Psoas muscle (tissue), 8 donors: ENCODE measurements around the gene FGF3. TPM values are rescaled to one million over a fixed set of nuclear protein-coding genes. Genes with fewer than 3 reads are reported as not detected.

Experiments
- ATAC-seq, 4 donors: fragments of 200-7000 bp; cut with Tn5 transposase; one replicate each; pipeline ENCODE4 v1.9.1; 2020; ENCODE audit warnings: moderate library complexity in 3 of 4, mild to moderate bottlenecking in 2 of 4
- DNase-seq, 2 donors: peaks; one replicate each; pipeline ENCODE4 v3.0.0-alpha.2; 2020
- H3K27ac ChIP-seq: fragments of 200-600 bp; one replicate; pipeline ENCODE4 v1.8.0; 2022
- H3K27me3 ChIP-seq, 3 donors: fragments of 200-600 bp in 1 of 3; one replicate each; pipeline versions ENCODE4 v1.6.1 to v1.8.0; 2013 to 2022; ENCODE audit warnings: low read length in 2 of 3, mild to moderate bottlenecking in 2 of 3, moderate library complexity in 1 of 3; ENCODE audit not compliant: insufficient read depth in 3 of 3
- H3K36me3 ChIP-seq, 2 donors: fragments of 200-600 bp in 1 of 2; one replicate each; pipeline versions ENCODE4 v1.6.1 to v1.8.0; 2013 to 2022; ENCODE audit warnings: low read depth in 1 of 2, mild to moderate bottlenecking in 1 of 2, moderate library complexity in 1 of 2; ENCODE audit not compliant: insufficient read depth in 1 of 2
- H3K4me1 ChIP-seq: fragments of 200-600 bp; one replicate; pipeline ENCODE4 v1.8.0; 2022
- H3K4me3 ChIP-seq: fragments of 200-600 bp; one replicate; pipeline ENCODE4 v1.8.0; 2022; ENCODE audit warnings: mild to moderate bottlenecking
- H3K9me3 ChIP-seq: fragments of 200-600 bp; one replicate; pipeline ENCODE4 v1.8.0; 2022
- WGBS, 3 donors: extraction: QIAGEN DNeasy Blood & Tissue Kit; methylation state at CpG; one replicate each; pipeline versions ENCODE4 v1.1.6 to v1.1.7; 2013; 5-methylcytosine and 5-hydroxymethylcytosine counted together
- intact Hi-C, 2 donors: fragments of 100-400 bp; cut with DNase I; formaldehyde crosslinking; loops; one replicate each; pipeline versions ENCODE4 v1.11.0 to v1.14.2; 2022
- polyA plus RNA-seq, 3 donors: library from polyadenylated mRNA; stranded (reverse); fragments of 200-250 nt; gene quantifications; one replicate each; pipeline ENCODE4 v1.2.3, GENCODE V29; 2013
- total RNA-seq, 4 donors: library from RNA; stranded (reverse); fragmentation: NEBNext Ultra II Directional in 2 of 4; extraction: Animal tissue kit (Norgen Biotek cat#: 25700) in 2 of 4; gene quantifications; one replicate each; pipeline versions ENCODE4 v1.2.1 to v1.2.4, GENCODE V29; 2021 to 2023
- TF ChIP-seq, protein P1 (sequence below): fragments of 200-600 bp; IDR thresholded peaks from one replicate; pipeline ENCODE4 v1.8.0; 2022; ENCODE audit warnings: antibody characterized with exemption
- donor health status: healthy with polysubstance abuse.
- donor health status: DM: no; HTN: no; CAD: no; lungs with moderate emphysema.
- donor health status: Bipolar disorder and iron deficiency.
- donor health status: healthy.
- donor health status: DM: yes; HTN: yes; CAD: no.
- donor health status: DM: no; HTN: no; CAD: no.
- donor health status: DM: no; HTN: no; CAD: no.
- donor health status: DM: yes; HTN: yes; CAD: no.

FGF3 gene
- total and polyA plus RNA-seq, 7 donors, result not detected

DNA sequence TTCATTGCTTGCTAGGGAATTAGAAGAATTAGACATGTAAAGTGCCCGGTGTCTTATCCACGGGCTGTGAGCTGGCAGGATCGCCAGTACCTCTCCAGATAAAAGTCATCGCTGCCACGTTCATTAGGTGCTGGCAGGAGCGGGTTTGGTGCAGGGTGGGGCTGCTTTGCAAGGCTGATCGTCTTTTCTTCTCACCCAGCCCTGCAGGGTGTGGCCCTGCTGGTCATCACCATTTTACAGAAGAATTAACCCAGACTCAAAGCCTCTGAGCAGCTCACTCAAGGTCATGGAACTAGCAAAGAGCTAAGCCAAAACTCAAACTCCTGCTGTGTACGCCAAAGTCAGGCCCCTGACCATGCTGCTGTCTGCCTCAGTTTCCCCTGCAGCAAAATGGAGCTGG is 38.0 kb downstream of the FGF3 start:
- ATAC-seq, result no peak

DNA sequence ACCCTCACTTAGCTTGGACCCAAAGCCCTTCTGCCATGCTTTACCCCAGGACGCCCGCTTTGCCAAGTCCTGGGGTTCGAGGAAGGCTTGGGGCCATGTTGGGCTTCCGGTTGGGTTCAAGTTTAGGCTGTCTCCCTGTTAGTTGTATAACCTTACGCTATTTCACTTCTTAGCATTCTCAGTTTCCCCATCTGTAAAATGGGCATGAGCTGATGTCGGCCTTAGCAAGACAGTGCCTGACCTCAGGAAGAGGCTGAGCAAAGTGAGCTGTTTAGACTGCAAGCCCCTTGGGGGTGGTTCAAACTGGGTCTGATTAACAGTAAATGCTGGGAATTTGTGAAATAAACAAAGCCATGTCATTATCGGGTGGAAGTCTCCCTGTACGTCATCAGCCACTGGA is 40.8 kb downstream of the FGF3 start:
- no peak overlapping the region for H3K27ac ChIP-seq
- TF ChIP-seq, protein P1, sequence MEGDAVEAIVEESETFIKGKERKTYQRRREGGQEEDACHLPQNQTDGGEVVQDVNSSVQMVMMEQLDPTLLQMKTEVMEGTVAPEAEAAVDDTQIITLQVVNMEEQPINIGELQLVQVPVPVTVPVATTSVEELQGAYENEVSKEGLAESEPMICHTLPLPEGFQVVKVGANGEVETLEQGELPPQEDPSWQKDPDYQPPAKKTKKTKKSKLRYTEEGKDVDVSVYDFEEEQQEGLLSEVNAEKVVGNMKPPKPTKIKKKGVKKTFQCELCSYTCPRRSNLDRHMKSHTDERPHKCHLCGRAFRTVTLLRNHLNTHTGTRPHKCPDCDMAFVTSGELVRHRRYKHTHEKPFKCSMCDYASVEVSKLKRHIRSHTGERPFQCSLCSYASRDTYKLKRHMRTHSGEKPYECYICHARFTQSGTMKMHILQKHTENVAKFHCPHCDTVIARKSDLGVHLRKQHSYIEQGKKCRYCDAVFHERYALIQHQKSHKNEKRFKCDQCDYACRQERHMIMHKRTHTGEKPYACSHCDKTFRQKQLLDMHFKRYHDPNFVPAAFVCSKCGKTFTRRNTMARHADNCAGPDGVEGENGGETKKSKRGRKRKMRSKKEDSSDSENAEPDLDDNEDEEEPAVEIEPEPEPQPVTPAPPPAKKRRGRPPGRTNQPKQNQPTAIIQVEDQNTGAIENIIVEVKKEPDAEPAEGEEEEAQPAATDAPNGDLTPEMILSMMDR, result no peak
- H3K4me3 ChIP-seq, result no peak overlapping the region
- H3K36me3 ChIP-seq, result no peaks in the 10 kb centered on the region
- H3K4me1 ChIP-seq, result no peaks in the 10 kb centered on the region
- H3K27me3 ChIP-seq, result peaks cover 12 to 49% (median 19%) of the 10 kb centered on the region in 3 donors
- no peak for DNase-seq
- intact Hi-C loops, result no loop called here
- no peak for ATAC-seq
- no peaks in the 10 kb centered on the region for H3K9me3 ChIP-seq
- WGBS, 3 donors, result 85 to 87% (median 86%) methylated on average over 8 of the region's 8 CpGs

More for the DNA sequence above, 38.0 kb downstream of the FGF3 start:
- 61 to 76% (median 63%) methylated on average over 8 of the region's 8 CpGs for WGBS, 3 donors
- Histone ChIP-seq H3K36me3 (no peaks in the 10 kb centered on the region), H3K9me3 (no peaks in the 10 kb centered on the region), H3K4me1 (no peaks in the 10 kb centered on the region), H3K27ac (no peak overlapping the region), H3K4me3 (no peak overlapping the region), H3K27me3 (peaks cover 0 to 23% (median 3%) of the 10 kb centered on the region in 3 donors)
- no peak for DNase-seq
- TF ChIP-seq, protein P1, result no peak
- intact Hi-C loops, result no loop called here

DNA sequence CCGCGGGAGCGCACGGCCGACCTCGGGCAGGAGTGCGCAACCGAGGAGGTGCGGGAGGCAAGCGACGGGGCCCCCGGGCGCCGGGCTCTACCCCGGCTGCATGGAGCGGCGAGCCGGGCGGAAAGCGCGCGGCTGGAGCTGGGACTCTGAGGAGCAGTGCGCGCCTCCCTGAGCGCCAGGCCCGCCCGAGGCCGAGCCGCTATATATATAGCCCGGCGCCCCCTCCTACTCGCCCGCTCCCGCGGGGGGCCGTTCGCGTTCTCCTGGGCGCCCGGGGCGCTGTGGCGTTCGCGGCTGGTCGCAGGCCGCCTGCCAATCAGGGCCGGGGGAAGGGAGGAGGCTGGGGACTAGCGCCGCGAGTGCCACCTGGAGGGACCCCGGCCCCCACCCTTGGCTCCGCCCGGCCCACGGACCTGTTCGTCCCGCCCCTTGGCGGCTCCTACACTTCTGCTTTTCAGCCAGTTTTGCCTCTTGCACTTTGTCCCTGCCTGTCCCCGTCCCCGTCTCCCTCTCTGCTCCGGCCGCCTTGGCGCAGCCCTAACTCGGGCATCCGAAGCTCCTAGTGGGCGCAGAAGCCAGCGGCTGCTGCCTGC is 44.0 kb downstream of the FGF3 start, which contains the start of gene FGF4:
Gene FGF4, minus strand, starts transcription at position 179 of the 593 bp plus-strand sequence. CDS start 257 bp downstream, outside the sequence.
- H3K4me1 ChIP-seq, result no peaks in the 10 kb centered on the region
- H3K9me3 ChIP-seq, result no peaks in the 10 kb centered on the region
- TF ChIP-seq, protein P1, result no peak
- ATAC-seq (no peak), DNase-seq (no peak)
- intact Hi-C loops, result no loop called here
- H3K27ac ChIP-seq, result no peak within 1 kb of the TSS
- peaks cover 13 to 64% (median 26%) of the 10 kb centered on the region in 3 donors for H3K27me3 ChIP-seq
- H3K4me3 ChIP-seq, result no peak within 1 kb of the TSS
- H3K36me3 ChIP-seq, result no peaks in the 10 kb centered on the region
- 1 to 4% (median 2%) methylated on average over 25 to 66 of the region's 66 CpGs for WGBS, 3 donors

DNA sequence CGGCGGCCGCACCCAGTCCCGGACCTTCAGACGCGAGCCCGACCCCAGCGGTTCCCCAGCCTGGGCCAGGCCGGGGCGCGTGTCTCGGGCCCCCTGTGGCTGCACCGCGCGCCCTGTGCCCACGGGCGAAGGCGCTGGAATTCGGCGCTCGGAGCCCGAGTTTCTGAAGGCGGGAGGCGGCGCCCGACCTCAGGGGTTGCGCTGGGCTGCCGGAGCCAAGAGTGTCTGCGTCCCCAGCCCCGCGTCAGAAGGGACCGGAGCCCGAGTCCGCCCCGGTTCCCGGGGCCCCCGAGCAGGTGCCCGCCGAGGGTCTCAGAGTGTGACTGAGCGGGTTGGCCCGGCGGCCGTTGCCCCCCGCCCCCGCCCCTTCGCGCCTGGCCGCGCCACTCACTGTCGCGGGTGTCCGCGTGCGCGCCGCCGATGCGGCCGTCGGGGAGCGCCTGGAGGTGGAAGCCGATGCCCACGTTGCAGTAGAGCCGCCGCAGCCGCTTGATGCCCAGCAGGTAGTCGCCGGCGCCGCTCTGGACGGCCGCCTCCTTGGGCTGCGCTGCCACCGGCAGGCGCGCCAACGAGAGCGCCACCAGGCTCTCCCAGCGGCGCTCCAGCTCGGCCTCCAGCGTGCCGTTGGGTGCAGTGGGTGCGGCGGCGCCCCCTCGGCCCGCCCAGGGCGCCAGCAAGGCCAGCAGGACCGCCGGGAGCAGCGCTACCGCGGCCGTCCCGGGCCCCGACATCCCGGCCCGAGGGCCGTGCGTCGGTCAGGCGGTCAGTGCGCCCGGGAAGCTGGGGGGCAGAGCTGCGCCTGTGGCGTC is 44.7 kb downstream of the FGF3 start:
- H3K27me3 ChIP-seq, result peaks cover 13 to 71% (median 26%) of the 10 kb centered on the region in 3 donors
- ATAC-seq (no peak), DNase-seq (no peak)
- H3K9me3 ChIP-seq, result no peaks in the 10 kb centered on the region
- 1% methylated on average over 67 to 107 of the region's 107 CpGs for WGBS, 3 donors
- no peak overlapping the region for H3K4me3 ChIP-seq
- intact Hi-C loops, result no loop called here
- H3K4me1 ChIP-seq, result no peaks in the 10 kb centered on the region
- TF ChIP-seq, protein P1, result no peak
- no peak overlapping the region for H3K27ac ChIP-seq
- no peaks in the 10 kb centered on the region for H3K36me3 ChIP-seq
